Measurements from ENCODE around the gene FLVCR1.

DNA sequence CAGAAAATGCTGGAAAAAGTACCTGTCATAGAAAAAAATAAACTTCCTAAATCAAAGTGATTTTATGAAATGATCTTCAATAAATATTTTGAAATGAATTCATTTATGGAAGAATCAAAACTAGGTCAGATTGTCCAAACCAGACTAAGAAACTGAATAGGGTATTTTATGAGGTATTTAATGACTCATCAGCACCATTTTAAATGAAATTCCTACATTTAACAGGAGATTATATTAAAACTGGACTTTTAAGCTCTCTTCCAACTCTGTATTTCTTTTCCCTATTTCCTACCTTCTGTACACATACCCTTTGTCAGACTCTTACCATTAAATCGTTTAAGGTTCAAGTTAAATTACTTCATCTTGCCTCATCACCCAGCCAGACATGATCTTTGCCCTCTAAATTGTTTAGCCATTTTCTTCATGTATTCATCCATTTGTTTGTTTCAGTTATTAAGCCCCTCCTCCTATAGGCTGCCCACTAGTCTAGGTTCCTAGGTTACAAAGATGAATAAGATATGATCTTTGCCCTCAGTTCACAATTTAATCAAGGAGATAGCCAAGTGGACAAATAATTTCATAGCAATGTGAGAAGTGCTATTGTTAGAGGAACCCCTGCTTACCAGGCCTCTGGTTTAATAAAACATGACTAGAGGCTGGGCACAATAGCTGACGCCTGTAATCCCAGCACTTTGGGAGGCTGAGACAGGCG, 41.4 kb upstream of the FLVCR1 start:
- TF ChIP-seq, protein P1, sequence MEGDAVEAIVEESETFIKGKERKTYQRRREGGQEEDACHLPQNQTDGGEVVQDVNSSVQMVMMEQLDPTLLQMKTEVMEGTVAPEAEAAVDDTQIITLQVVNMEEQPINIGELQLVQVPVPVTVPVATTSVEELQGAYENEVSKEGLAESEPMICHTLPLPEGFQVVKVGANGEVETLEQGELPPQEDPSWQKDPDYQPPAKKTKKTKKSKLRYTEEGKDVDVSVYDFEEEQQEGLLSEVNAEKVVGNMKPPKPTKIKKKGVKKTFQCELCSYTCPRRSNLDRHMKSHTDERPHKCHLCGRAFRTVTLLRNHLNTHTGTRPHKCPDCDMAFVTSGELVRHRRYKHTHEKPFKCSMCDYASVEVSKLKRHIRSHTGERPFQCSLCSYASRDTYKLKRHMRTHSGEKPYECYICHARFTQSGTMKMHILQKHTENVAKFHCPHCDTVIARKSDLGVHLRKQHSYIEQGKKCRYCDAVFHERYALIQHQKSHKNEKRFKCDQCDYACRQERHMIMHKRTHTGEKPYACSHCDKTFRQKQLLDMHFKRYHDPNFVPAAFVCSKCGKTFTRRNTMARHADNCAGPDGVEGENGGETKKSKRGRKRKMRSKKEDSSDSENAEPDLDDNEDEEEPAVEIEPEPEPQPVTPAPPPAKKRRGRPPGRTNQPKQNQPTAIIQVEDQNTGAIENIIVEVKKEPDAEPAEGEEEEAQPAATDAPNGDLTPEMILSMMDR (IDR thresholded peaks at IDR 0.05; ENCODE audit: insufficient read depth, low read length, poor library complexity, severe bottlenecking): no peak
- TF ChIP-seq EZH2phosphoT487 (conservative IDR thresholded peaks at IDR 0.05; ENCODE audit: low read length): no peak

All from SU-DHL-6 (cell line).